H1 (cell line): Measurements from ENCODE around the gene C17orf114.

ENCODE experiments used
- CTCF ChIA-PET: fragments of 300-600 bp; sonication (Branson Sonifier 250); formaldehyde crosslinking; loops from one replicate; lab custom pipeline; 2021; ENCODE audit not compliant: partially characterized antibody; lab: Charles Lee
- POLR2A ChIA-PET: fragments of 300-600 bp; sonication (Branson Sonifier 250); formaldehyde crosslinking; loops from one replicate; lab custom pipeline; 2021; ENCODE audit warnings: inconsistent platforms; ENCODE audit not compliant: partially characterized antibody; lab: Charles Lee
- DNase-seq, 2 experiments: peaks; one replicate each; pipeline versions ENCODE4 v3.0.0 to v3.0.0-alpha.2; 2010 to 2022; ENCODE audit warnings: low spot score in 2 of 2, low read depth in 1 of 2, mixed read lengths in 1 of 2
- FAIRE-seq: peaks from 2 replicates; lab custom pipeline; 2011; peaks lifted over from hg19 to GRCh38; lab: Jason Lieb, UNC
- H2AFZ ChIP-seq: 2 replicates; pipeline ENCODE4 v1.8.1; 2012; ENCODE audit warnings: low read length, inconsistent platforms
- H2AK5ac ChIP-seq: 2 replicates; pipeline ENCODE4 v1.6.1; 2013; ENCODE audit warnings: low read depth, low read length
- H2BK120ac ChIP-seq: replicated peaks from 2 replicates; pipeline ENCODE3; 2013; ENCODE audit warnings: low read depth, low read length, inconsistent platforms
- H2BK12ac ChIP-seq: 2 replicates; pipeline ENCODE4 v1.6.1; 2013; ENCODE audit warnings: low read depth, low read length
- H2BK15ac ChIP-seq: 2 replicates; pipeline ENCODE4 v1.6.1; 2013; ENCODE audit warnings: low read length
- H2BK20ac ChIP-seq: 2 replicates; pipeline ENCODE4 v1.6.1; 2013; ENCODE audit warnings: low read length
- H2BK5ac ChIP-seq: 2 replicates; pipeline ENCODE4 v1.6.1; 2013; ENCODE audit warnings: low read depth, low read length
- H3K14ac ChIP-seq: 2 replicates; pipeline ENCODE4 v1.6.1; 2013; ENCODE audit warnings: inconsistent platforms; ENCODE audit not compliant: insufficient read length
- H3K18ac ChIP-seq: 2 replicates; pipeline ENCODE4 v1.6.1; 2013; ENCODE audit warnings: low read length; ENCODE audit errors: extremely low read depth
- H3K23ac ChIP-seq: 2 replicates; pipeline ENCODE4 v1.6.1; 2013; ENCODE audit warnings: inconsistent platforms; ENCODE audit not compliant: insufficient read length
- H3K23me2 ChIP-seq: 2 replicates; pipeline ENCODE4 v1.6.1; 2013; ENCODE audit warnings: low read depth, low read length
- H3K27ac ChIP-seq: 2 replicates; pipeline ENCODE4 v1.6.1; 2011; ENCODE audit warnings: low read depth, low read length, inconsistent platforms
- H3K27me3 ChIP-seq, 4 experiments: replicated peaks in 1 of 4; 1 replicate in 1 of 4; 2 replicates in 3 of 4; pipeline versions ENCODE4 v1.6.1 to v1.8.1; 2011 to 2013; ENCODE audit warnings: low read length in 3 of 4, mild to moderate bottlenecking in 3 of 4, inconsistent platforms in 2 of 4, mixed read lengths in 2 of 4, moderate library complexity in 1 of 4; ENCODE audit not compliant: control insufficient read depth in 3 of 4, insufficient read depth in 3 of 4; ENCODE audit errors: extremely low read depth in 1 of 4
- H3K36me3 ChIP-seq, 4 experiments: 2 replicates each; pipeline versions ENCODE4 v1.6.1 to v1.8.1; 2011 to 2013; ENCODE audit warnings: mild to moderate bottlenecking in 4 of 4, low read length in 3 of 4, moderate library complexity in 2 of 4, control low read depth in 1 of 4, inconsistent platforms in 1 of 4; ENCODE audit not compliant: insufficient read depth in 4 of 4, control insufficient read depth in 2 of 4
- H3K4ac ChIP-seq: replicated peaks from 2 replicates; pipeline ENCODE3; 2013; ENCODE audit warnings: low read length, low read depth, mixed read lengths, inconsistent platforms; ENCODE audit not compliant: insufficient read length
- H3K4me1 ChIP-seq, 4 experiments: replicated peaks in 1 of 4; 1 replicate in 1 of 4; 2 replicates in 3 of 4; pipeline versions ENCODE4 v1.6.1 to v1.8.1; 2011 to 2013; ENCODE audit warnings: low read length in 3 of 4, inconsistent platforms in 2 of 4, mixed read lengths in 1 of 4; ENCODE audit not compliant: insufficient read depth in 4 of 4, control insufficient read depth in 3 of 4
- H3K4me2 ChIP-seq, 2 experiments: 2 replicates each; pipeline versions ENCODE4 v1.6.1 to v1.8.1; 2011 to 2013; ENCODE audit warnings: low read depth in 2 of 2, low read length in 2 of 2, control low read depth in 1 of 2, inconsistent platforms in 1 of 2, mild to moderate bottlenecking in 1 of 2; ENCODE audit not compliant: insufficient read depth in 1 of 2
- H3K4me3 ChIP-seq, 4 experiments: fragments of 200-600, 300-600 bp in 1 of 4; sonication (generic), shearing (Covaris generic), sonication (Bioruptor Twin) in 1 of 4; 2 replicates each; pipeline versions ENCODE4 v1.5.1 to v1.8.1; 2011 to 2016; ENCODE audit warnings: low read length in 4 of 4, low read depth in 3 of 4, control low read depth in 2 of 4, inconsistent platforms in 2 of 4, mild to moderate bottlenecking in 2 of 4, mixed read lengths in 1 of 4, moderate library complexity in 1 of 4; ENCODE audit not compliant: insufficient read depth in 2 of 4; ENCODE audit errors: extremely low read depth in 1 of 4
- H3K56ac ChIP-seq: replicated peaks from 2 replicates; pipeline ENCODE3; 2013; ENCODE audit warnings: low read depth, mild to moderate bottlenecking, mixed read lengths, low read length, inconsistent platforms; ENCODE audit not compliant: insufficient read length
- H3K79me1 ChIP-seq: 2 replicates; pipeline ENCODE4 v1.6.1; 2013; ENCODE audit warnings: low read depth, low read length, control low read depth
- H3K79me2 ChIP-seq, 2 experiments: 2 replicates each; pipeline versions ENCODE4 v1.6.1 to v1.8.1; 2012 to 2013; ENCODE audit warnings: low read length in 2 of 2, mild to moderate bottlenecking in 2 of 2, inconsistent platforms in 1 of 2; ENCODE audit not compliant: insufficient read depth in 2 of 2, control insufficient read depth in 1 of 2
- H3K9ac ChIP-seq, 4 experiments: replicated peaks in 1 of 4; 1 replicate in 1 of 4; 2 replicates in 3 of 4; pipeline versions ENCODE4 v1.6.1 to v1.8.1; 2011 to 2013; ENCODE audit warnings: low read depth in 3 of 4, low read length in 3 of 4, control low read depth in 2 of 4, mild to moderate bottlenecking in 2 of 4, moderate library complexity in 2 of 4, inconsistent platforms in 1 of 4; ENCODE audit errors: extremely low read depth in 1 of 4
- H3K9me3 ChIP-seq, 2 experiments: 2 replicates each; pipeline versions ENCODE4 v1.6.1 to v1.8.1; 2012 to 2013; ENCODE audit warnings: mild to moderate bottlenecking in 2 of 2, moderate library complexity in 2 of 2, control low read depth in 1 of 2, inconsistent platforms in 1 of 2, low read depth in 1 of 2, low read length in 1 of 2, mixed read lengths in 1 of 2; ENCODE audit not compliant: insufficient read depth in 2 of 2
- H4K20me1 ChIP-seq, 2 experiments: replicated peaks in 1 of 2; 2 replicates each; pipeline versions ENCODE3 to v1.8.1; 2011 to 2013; ENCODE audit warnings: inconsistent platforms in 2 of 2, low read length in 2 of 2, mild to moderate bottlenecking in 1 of 2; ENCODE audit not compliant: insufficient read depth in 2 of 2, control insufficient read depth in 1 of 2
- H4K5ac ChIP-seq: 2 replicates; pipeline ENCODE4 v1.6.1; 2013; ENCODE audit warnings: low read length, low read depth, mixed read lengths, inconsistent platforms; ENCODE audit not compliant: insufficient read length
- H4K8ac ChIP-seq: 2 replicates; pipeline ENCODE4 v1.8.0; 2013; ENCODE audit warnings: mild to moderate bottlenecking, moderate library complexity, low read length, inconsistent platforms; ENCODE audit not compliant: insufficient read depth; ENCODE audit errors: extremely low read depth
- H4K91ac ChIP-seq: replicated peaks from 2 replicates; pipeline ENCODE3; 2013; ENCODE audit warnings: low read length, mixed read lengths, inconsistent platforms; ENCODE audit not compliant: insufficient read length
- BRCA1 ChIP-seq: IDR thresholded peaks from 2 replicates; pipeline ENCODE4 v1.6.1; 2012; ENCODE audit warnings: low read depth, low read length, improper control_type of control experiment
- CTBP2 ChIP-seq: IDR thresholded peaks from 2 replicates; pipeline ENCODE4 v1.7.0; 2011; ENCODE audit warnings: borderline replicate concordance, mild to moderate bottlenecking, moderate library complexity, mixed read lengths, low read length; ENCODE audit not compliant: insufficient read depth, insufficient read length
- EZH2 ChIP-seq: fragments of 200-600 bp; sonication (generic); IDR thresholded peaks from 2 replicates; pipeline ENCODE4 v1.7.1; 2012; ENCODE audit warnings: low read depth, mild to moderate bottlenecking, moderate library complexity, low read length, inconsistent platforms; ENCODE audit not compliant: severe bottlenecking
- FOSL1 ChIP-seq: IDR thresholded peaks from 2 replicates; pipeline ENCODE4 v1.6.1; 2011; ENCODE audit warnings: mild to moderate bottlenecking, low read depth, low read length, moderate library complexity; ENCODE audit not compliant: insufficient read depth
- GTF2F1 ChIP-seq: IDR thresholded peaks from 2 replicates; pipeline ENCODE4 v1.6.1; 2012; ENCODE audit warnings: low read depth, low read length, improper control_type of control experiment, borderline replicate concordance
- HDAC6 ChIP-seq: IDR thresholded peaks from one replicate; pipeline ENCODE4 v1.7.1; 2012; ENCODE audit warnings: low read depth, mild to moderate bottlenecking, inconsistent platforms, low read length, moderate library complexity
- POLR2AphosphoS5 ChIP-seq: IDR thresholded peaks from 2 replicates; pipeline ENCODE4 v1.6.1; 2011; ENCODE audit warnings: low read depth, low read length
- RAD21 ChIP-seq, 2 experiments: IDR thresholded peaks in 1 of 2; conservative IDR thresholded peaks in 1 of 2; 2 replicates each; pipeline ENCODE4 v1.6.1; 2011; ENCODE audit warnings: low read depth in 2 of 2, low read length in 2 of 2, improper control_type of control experiment in 1 of 2, inconsistent platforms in 1 of 2, mild to moderate bottlenecking in 1 of 2, moderate library complexity in 1 of 2
- RBBP5 ChIP-seq: IDR thresholded peaks from 2 replicates; pipeline ENCODE4 v1.7.1; 2012; ENCODE audit warnings: low read depth, mild to moderate bottlenecking, inconsistent platforms, low read length, moderate library complexity, borderline replicate concordance
- RFX5 ChIP-seq: IDR thresholded peaks from 2 replicates; pipeline ENCODE4 v1.6.1; 2011; ENCODE audit warnings: low read depth, low read length, improper control_type of control experiment, borderline replicate concordance
- TAF1 ChIP-seq: IDR thresholded peaks from 2 replicates; pipeline ENCODE4 v1.6.1; 2011; ENCODE audit warnings: mild to moderate bottlenecking, low read depth, low read length
- TAF7 ChIP-seq: optimal IDR thresholded peaks from 2 replicates; pipeline ENCODE3; 2011; ENCODE audit warnings: low read depth, mild to moderate bottlenecking, inconsistent platforms, low read length, moderate library complexity, borderline replicate concordance
- TCF12 ChIP-seq: IDR thresholded peaks from 2 replicates; pipeline ENCODE4 v1.6.1; 2011; ENCODE audit warnings: low read depth, mild to moderate bottlenecking, low read length
- WGBS, 2 experiments: shearing (Covaris generic) in 1 of 2; methylation state at CpG; one replicate each; pipeline versions ENCODE4 v1.1.6 to v1.1.7; 2013 to 2015; ENCODE audit warnings: low lambda C conversion rate in 2 of 2, mixed read lengths in 2 of 2, inconsistent platforms in 1 of 2, low coverage in 1 of 2, missing lambda C conversion rate in 1 of 2; ENCODE audit not compliant: insufficient replicate concordance in 2 of 2, insufficient coverage in 1 of 2, insufficient read length in 1 of 2; ENCODE audit errors: extremely low coverage in 1 of 2, missing lambda C conversion rate in 1 of 2; 5-methylcytosine and 5-hydroxymethylcytosine counted together

The C17orf114 gene

DNA sequence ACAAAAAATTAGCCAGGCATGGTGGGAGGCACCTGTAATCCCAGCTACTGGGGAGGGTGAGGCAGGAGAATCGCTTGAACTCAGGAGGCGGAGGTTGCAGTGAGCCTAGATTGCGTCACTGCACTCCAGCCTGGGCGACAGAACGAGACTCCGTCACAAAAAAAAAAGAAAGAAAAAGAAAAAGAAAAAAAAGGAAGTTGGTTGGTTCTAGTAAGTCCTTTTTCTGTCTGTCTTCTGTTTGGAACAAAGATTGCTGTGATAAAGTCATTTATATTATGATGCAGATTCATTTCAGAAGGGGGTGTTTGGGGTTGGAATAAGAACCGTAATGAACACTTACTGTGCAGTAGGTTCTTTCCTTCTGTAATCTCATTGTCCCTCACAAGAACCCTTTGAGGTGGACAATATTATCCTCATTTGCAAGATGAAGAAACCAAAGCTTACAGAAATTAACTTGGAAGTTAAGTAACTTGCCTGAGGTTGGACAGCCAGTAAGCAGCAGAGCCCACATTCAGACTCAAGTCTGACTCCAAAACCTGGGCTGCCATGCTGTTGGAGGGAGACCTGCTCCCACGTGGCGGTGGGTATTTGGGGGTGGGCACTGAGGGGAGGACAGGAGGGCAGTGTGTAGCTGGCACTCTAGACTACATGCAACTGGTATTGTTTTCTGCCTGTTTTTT lies 41.3 kb upstream of the C17orf114 start:
- H4K20me1 ChIP-seq: peaks cover 0 to 3% of the 10 kb centered on the region in 2 experiments
- CTCF ChIA-PET: interaction anchor here (1.2 to 2.0 kb wide), 3 partner anchors 9 to 41 kb away, joined by 3 to 6 read pairs (median 5); no protein-coding TSS in a partner anchor
- WGBS, 2 experiments: 85% methylated on average over 9 of the region's 9 CpGs; no CpG with 5 or more reads in 1 of the 2 experiments
- no peak for TF ChIP-seq TCF12
- no peak for TF ChIP-seq RBBP5
- TF ChIP-seq POLR2AphosphoS5: no peak
- TF ChIP-seq TAF7: no peak
- TF ChIP-seq FOSL1: no peak
- no peak for TF ChIP-seq EZH2
- TF ChIP-seq HDAC6: no peak
- no peak for TF ChIP-seq TAF1
- no peak for TF ChIP-seq CTBP2
- TF ChIP-seq BRCA1: no peak
- no peak for TF ChIP-seq RFX5
- TF ChIP-seq GTF2F1: no peak
- TF ChIP-seq RAD21 (IDR thresholded peaks at IDR 0.05 in 1 of 2, conservative IDR thresholded peaks at IDR 0.05 in 1 of 2; ENCODE audit: low read depth in 2 of 2, low read length in 2 of 2): no peak

More for the DNA sequence above, 41.3 kb upstream of the C17orf114 start:
- Histone ChIP-seq H2AK5ac (no peak overlapping the region), H3K18ac (no peak overlapping the region), H3K56ac (no peak overlapping the region), H3K4ac (no peak overlapping the region), H3K27ac (no peak overlapping the region), H4K8ac (no peak overlapping the region), H2BK12ac (no peak overlapping the region), H2BK5ac (no peak overlapping the region), H3K27me3 (no peaks in the 10 kb centered on the region), H2BK120ac (no peak overlapping the region), H3K36me3 (no peaks in the 10 kb centered on the region; a peak in 2 of 8 replicates), H4K5ac (no peak overlapping the region), H3K23ac (no peak overlapping the region), H3K9me3 (no peaks in the 10 kb centered on the region), H3K23me2 (no peaks in the 10 kb centered on the region), H3K4me2 (no peak overlapping the region), H3K4me1 (peaks cover 0 to 8% (median 4%) of the 10 kb centered on the region in 4 experiments; a peak in 3 of 7 replicates), H2AFZ (no peak overlapping the region), H2BK20ac (no peak overlapping the region), H3K4me3 (no peak overlapping the region), H2BK15ac (no peak overlapping the region), H3K79me2 (peaks cover 4 to 69% of the 10 kb centered on the region in 2 experiments; a peak in 3 of 4 replicates), H4K91ac (no peak overlapping the region), H3K9ac (no peak overlapping the region), H3K79me1 (peaks cover 14% of the 10 kb centered on the region), H3K14ac (no peak overlapping the region)
- no peak for DNase-seq
- FAIRE-seq: no peak
- POLR2A ChIA-PET: interaction anchor here (1.5 kb wide), 2 partner anchors 15 to 17 kb away, joined by 4 to 6 read pairs; no protein-coding TSS in a partner anchor
